ENCODE data around the gene CSAD. TPM values are rescaled to one million over a fixed set of nuclear protein-coding genes. Genes with fewer than 3 reads are reported as not detected.

The CSAD gene
- total and polyA plus RNA-seq, 2 of the 13 experiments (the other 11 are each of a cell fraction or from before 2014, with no cell fraction given): 7.2 to 23.5 TPM

GRCh38 chr12:53131844-53132243, 48.9 kb downstream of the CSAD start (continued):
- TF ChIP-seq SOX13 (IDR thresholded peaks at IDR 0.05): no peak
- TF ChIP-seq SOX13 (CRISPR knock-in tag; conservative IDR thresholded peaks at IDR 0.05 in 1 of 2, IDR thresholded peaks at IDR 0.05 in 1 of 2): no peak
- TF ChIP-seq ZNF101 (CRISPR knock-in tag; IDR thresholded peaks at IDR 0.05; ENCODE audit: borderline replicate concordance, low read depth): no peak
- TF ChIP-seq ZFP36L1 (CRISPR knock-in tag; IDR thresholded peaks at IDR 0.05): no peak
- no peak for TF ChIP-seq SIX1 (CRISPR knock-in tag; IDR thresholded peaks at IDR 0.05; ENCODE audit: borderline replicate concordance)
- no peak for TF ChIP-seq ZNF160 (CRISPR knock-in tag; IDR thresholded peaks at IDR 0.05)
- TF ChIP-seq TBP (CRISPR knock-in tag; IDR thresholded peaks at IDR 0.05): no peak
- no peak for TF ChIP-seq POLR2AphosphoS5 (IDR thresholded peaks at IDR 0.05; ENCODE audit: low read depth, low read length)
- no peak for TF ChIP-seq SRF (IDR thresholded peaks at IDR 0.05; ENCODE audit: low read depth, low read length)
- no peak for TF ChIP-seq TFDP1 (CRISPR knock-in tag; IDR thresholded peaks at IDR 0.05; ENCODE audit: borderline replicate concordance)
- TF ChIP-seq ZNF34 (CRISPR knock-in tag; IDR thresholded peaks at IDR 0.05; ENCODE audit: borderline replicate concordance): no peak
- no peak for TF ChIP-seq PLRG1 (conservative IDR thresholded peaks at IDR 0.05)
- TF ChIP-seq CREBL2 (CRISPR knock-in tag; IDR thresholded peaks at IDR 0.05; ENCODE audit: borderline replicate concordance): no peak
- no peak for TF ChIP-seq KAT7 (CRISPR knock-in tag; IDR thresholded peaks at IDR 0.05; ENCODE audit: borderline replicate concordance)
- TF ChIP-seq ZNF563 (CRISPR knock-in tag; IDR thresholded peaks at IDR 0.05): no peak
- peak; percentile 59; the same call in 1 of the 2 replicates for TF ChIP-seq HNF4G (IDR thresholded peaks at IDR 0.05; ENCODE audit: borderline replicate concordance, low read depth, low read length)
- TF ChIP-seq HNF4G (CRISPR knock-in tag; IDR thresholded peaks at IDR 0.05; ENCODE audit: borderline replicate concordance, low read depth): no peak
- TF ChIP-seq TP53 (CRISPR knock-in tag; conservative IDR thresholded peaks at IDR 0.05): no peak
- TF ChIP-seq MTA3 (CRISPR knock-in tag; IDR thresholded peaks at IDR 0.05): no peak
- TF ChIP-seq ZSCAN29 (CRISPR knock-in tag; conservative IDR thresholded peaks at IDR 0.05): no peak
- no peak for TF ChIP-seq JUN (CRISPR knock-in tag; IDR thresholded peaks at IDR 0.05)
- no peak for TF ChIP-seq POLR2A (IDR thresholded peaks at IDR 0.05; ENCODE audit: insufficient read depth in 1 of 2, low read depth in 2 of 2, low read length in 2 of 2)
- TF ChIP-seq KLF9 (CRISPR knock-in tag; IDR thresholded peaks at IDR 0.05; ENCODE audit: low read depth): no peak
- no peak for TF ChIP-seq ATF1 (CRISPR knock-in tag; IDR thresholded peaks at IDR 0.05)
- no peak for TF ChIP-seq NFATC3 (CRISPR knock-in tag; IDR thresholded peaks at IDR 0.05)
- no peak for TF ChIP-seq ZNF703 (CRISPR knock-in tag; IDR thresholded peaks at IDR 0.05; ENCODE audit: borderline replicate concordance)
- no peak for TF ChIP-seq MTF2 (CRISPR knock-in tag; IDR thresholded peaks at IDR 0.05; ENCODE audit: borderline replicate concordance)
- TF ChIP-seq ZNF782 (CRISPR knock-in tag; IDR thresholded peaks at IDR 0.05; ENCODE audit: borderline replicate concordance): no peak
- no peak for TF ChIP-seq ZNF367 (CRISPR knock-in tag; IDR thresholded peaks at IDR 0.05; ENCODE audit: borderline replicate concordance)
- TF ChIP-seq YEATS4 (CRISPR knock-in tag; IDR thresholded peaks at IDR 0.05; ENCODE audit: borderline replicate concordance): no peak
- TF ChIP-seq HDAC6 (IDR thresholded peaks at IDR 0.05; ENCODE audit: low read depth, low read length): no peak
- no peak; a peak in 1 of 4 replicates for TF ChIP-seq NR2F1 (CRISPR knock-in tag; IDR thresholded peaks at IDR 0.05)
- no peak for TF ChIP-seq GLMP (CRISPR knock-in tag; IDR thresholded peaks at IDR 0.05; ENCODE audit: borderline replicate concordance)
- TF ChIP-seq HDAC2 (CRISPR knock-in tag; IDR thresholded peaks at IDR 0.05): peak; percentile 48; the same call in 1 of the 2 replicates

Measured in HepG2 (cell line).